ENCODE data around the gene ACLY.
A peak's percentile ranks its signal among the peaks of the same experiment; 100 is the strongest.

ACLY gene

DNA sequence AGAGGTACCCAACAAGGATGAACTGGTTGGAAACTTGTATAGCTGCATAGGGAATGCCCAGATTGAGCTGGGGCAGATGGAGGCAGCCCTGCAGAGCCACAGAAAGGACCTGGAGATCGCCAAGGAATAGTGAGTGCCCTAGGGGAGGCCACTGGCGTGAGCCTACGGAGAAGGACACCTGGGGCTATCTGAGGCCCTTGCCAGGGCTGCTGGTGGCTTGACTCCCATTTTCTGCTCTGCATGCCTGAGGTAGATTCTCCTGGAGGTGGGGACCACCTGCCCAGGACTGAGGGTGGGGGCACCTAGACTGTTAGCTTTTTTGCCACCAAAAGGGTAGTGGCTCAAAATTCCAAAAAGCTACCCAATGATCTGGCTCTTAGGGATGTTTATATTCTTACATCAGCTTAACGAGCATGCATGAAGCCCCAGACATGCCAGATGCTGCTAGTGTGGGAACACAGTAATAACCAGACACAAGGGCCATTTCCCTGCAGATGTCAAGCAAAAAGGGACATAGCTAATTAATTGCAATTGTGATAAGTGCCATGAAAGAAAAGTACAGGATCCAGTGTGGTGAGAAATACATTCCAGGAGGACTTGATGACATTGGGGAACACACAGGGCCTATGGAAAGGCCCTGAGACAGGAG is 20.4 kb upstream of the ACLY start:
- CTCF ChIA-PET = interaction anchor here (0.6 to 1.2 kb wide), 3 partner anchors 153 to 797 kb away, joined by 3 to 5 read pairs (median 3); partner anchors contain the start of gene JUP
- POLR2A ChIA-PET = interaction anchor here (0.6 to 2.9 kb wide), 2 partner anchors 9 to 20 kb away, joined by 3 to 13 read pairs; partner anchors contain the start of genes ACLY and ODAD4
- no peaks in the 10 kb centered on the region for H3K9me3 ChIP-seq (ENCODE audit: control insufficient read depth, insufficient read depth, low read depth, low read length)
- H3K36me3 ChIP-seq (ENCODE audit: control insufficient read depth in 2 of 2, insufficient read depth in 1 of 2, low read length in 2 of 2) = peaks cover 0 to 30% of the 10 kb centered on the region in 2 experiments; a peak in 1 of 3 replicates
- no peak overlapping the region for H3K27ac ChIP-seq (ENCODE audit: extremely low read depth, low read depth, low read length)
- H3K4me3 ChIP-seq (ENCODE audit: low read depth, low read length) = no peak overlapping the region
- H3K4me1 ChIP-seq (ENCODE audit: control insufficient read depth, insufficient read depth, low read length) = no peaks in the 10 kb centered on the region
- TF ChIP-seq ZIC2 (tag by site-specific recombination; IDR thresholded peaks at IDR 0.05) (peak; percentile 63), ZFP3 (tag by site-specific recombination; IDR thresholded peaks at IDR 0.05; ENCODE audit: low read depth) (no peak), ZNF354C (tag by site-specific recombination; IDR thresholded peaks at IDR 0.05; ENCODE audit: borderline replicate concordance, low read depth) (no peak), BCL11B (tag by site-specific recombination; IDR thresholded peaks at IDR 0.05; ENCODE audit: low read depth) (no peak)

GRCh38 chr17:41937970-41938954 is 19.5 kb upstream of the ACLY start:
- Histone ChIP-seq H3K9me3 (ENCODE audit: control insufficient read depth, insufficient read depth, low read depth, low read length) (no peaks in the 10 kb centered on the region), H3K36me3 (ENCODE audit: control insufficient read depth in 2 of 2, insufficient read depth in 1 of 2, low read length in 2 of 2) (peaks cover 0 to 30% of the 10 kb centered on the region in 2 experiments; a peak in 1 of 3 replicates), H3K4me3 (ENCODE audit: low read depth, low read length) (no peak overlapping the region), H3K27ac (ENCODE audit: extremely low read depth, low read depth, low read length) (no peak overlapping the region), H3K4me1 (ENCODE audit: control insufficient read depth, insufficient read depth, low read length) (no peaks in the 10 kb centered on the region)
- ChIA-PET POLR2A (interaction anchor here (0.6 to 2.9 kb wide), 2 partner anchors 8 to 20 kb away, joined by 3 to 13 read pairs; partner anchors contain the start of genes ACLY and ODAD4), CTCF (interaction anchor here (0.6 to 1.2 kb wide), 7 partner anchors 16 to 798 kb away, joined by 3 to 6 read pairs (median 4); partner anchors contain the start of gene JUP)
- TF ChIP-seq GLIS2 (tag by site-specific recombination; IDR thresholded peaks at IDR 0.05) (no peak), ZNF404 (tag by site-specific recombination; IDR thresholded peaks at IDR 0.05) (no peak), RBAK (tag by site-specific recombination; IDR thresholded peaks at IDR 0.05) (no peak), ZNF214 (tag by site-specific recombination; IDR thresholded peaks at IDR 0.05; ENCODE audit: borderline replicate concordance) (no peak), ZBTB21 (tag by site-specific recombination; IDR thresholded peaks at IDR 0.05) (no peak), ZNF660 (tag by site-specific recombination; IDR thresholded peaks at IDR 0.05) (no peak), ZNF621 (tag by site-specific recombination; IDR thresholded peaks at IDR 0.05) (no peak)
- TF ChIP-seq, protein P1, sequence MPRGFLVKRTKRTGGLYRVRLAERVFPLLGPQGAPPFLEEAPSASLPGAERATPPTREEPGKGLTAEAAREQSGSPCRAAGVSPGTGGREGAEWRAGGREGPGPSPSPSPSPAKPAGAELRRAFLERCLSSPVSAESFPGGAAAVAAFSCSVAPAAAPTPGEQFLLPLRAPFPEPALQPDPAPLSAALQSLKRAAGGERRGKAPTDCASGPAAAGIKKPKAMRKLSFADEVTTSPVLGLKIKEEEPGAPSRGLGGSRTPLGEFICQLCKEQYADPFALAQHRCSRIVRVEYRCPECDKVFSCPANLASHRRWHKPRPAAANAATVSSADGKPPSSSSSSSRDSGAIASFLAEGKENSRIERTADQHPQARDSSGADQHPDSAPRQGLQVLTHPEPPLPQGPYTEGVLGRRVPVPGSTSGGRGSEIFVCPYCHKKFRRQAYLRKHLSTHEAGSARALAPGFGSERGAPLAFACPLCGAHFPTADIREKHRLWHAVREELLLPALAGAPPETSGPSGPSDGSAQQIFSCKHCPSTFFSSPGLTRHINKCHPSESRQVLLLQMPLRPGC (tag by site-specific recombination; IDR thresholded peaks at IDR 0.05) = no peak

DNA sequence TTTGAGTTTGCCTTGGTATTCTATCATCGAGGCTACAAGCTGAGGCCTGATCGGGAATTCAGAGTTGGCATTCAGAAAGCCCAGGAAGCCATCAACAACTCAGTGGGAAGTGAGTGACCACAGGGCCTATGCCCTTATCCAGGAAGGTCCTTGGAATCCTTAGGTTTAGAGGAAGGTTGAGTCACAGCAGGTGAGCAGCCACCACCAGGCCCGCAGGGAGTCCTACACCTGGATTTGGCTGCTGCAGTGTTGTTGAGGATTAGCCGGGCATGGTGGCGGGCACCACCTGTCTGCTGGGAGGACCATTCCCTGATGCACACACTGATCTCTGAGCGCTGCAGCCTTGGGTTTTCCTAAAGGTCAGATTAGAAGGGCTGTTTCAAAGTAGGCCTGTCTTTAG is 16.9 kb upstream of the ACLY start:
- H3K4me3 ChIP-seq (ENCODE audit: low read depth, low read length) = no peak overlapping the region
- H3K27ac ChIP-seq (ENCODE audit: extremely low read depth, low read depth, low read length) = no peak overlapping the region
- POLR2A ChIA-PET = interaction anchor here (1.6 kb wide), 1 partner anchor 16 kb away, joined by 7 read pairs; the partner anchor contains the start of gene ACLY
- CTCF ChIA-PET = interaction anchor here (0.6 kb wide), 1 partner anchor 116 kb away, joined by 3 read pairs; no protein-coding TSS in a partner anchor
- H3K36me3 ChIP-seq (ENCODE audit: control insufficient read depth in 2 of 2, insufficient read depth in 1 of 2, low read length in 2 of 2) = peaks cover 0 to 30% of the 10 kb centered on the region in 2 experiments; a peak in 1 of 3 replicates
- TF ChIP-seq ZNF394 (tag by site-specific recombination; IDR thresholded peaks at IDR 0.05; ENCODE audit: borderline replicate concordance) (no peak), ZNF501 (tag by site-specific recombination; IDR thresholded peaks at IDR 0.05) (no peak), ZFP69B (tag by site-specific recombination; IDR thresholded peaks at IDR 0.05) (no peak), ZNF555 (tag by site-specific recombination; conservative IDR thresholded peaks at IDR 0.05) (no peak), ZFP3 (tag by site-specific recombination; IDR thresholded peaks at IDR 0.05; ENCODE audit: low read depth) (no peak), ZNF10 (tag by site-specific recombination; IDR thresholded peaks at IDR 0.05) (no peak), IKZF3 (tag by site-specific recombination; IDR thresholded peaks at IDR 0.05) (no peak), ELK4 (IDR thresholded peaks at IDR 0.05; ENCODE audit: borderline replicate concordance, low read depth, low read length) (no peak), KLF8 (tag by site-specific recombination; IDR thresholded peaks at IDR 0.05) (no peak)
- H3K4me1 ChIP-seq (ENCODE audit: control insufficient read depth, insufficient read depth, low read length) = no peaks in the 10 kb centered on the region
- no peaks in the 10 kb centered on the region for H3K9me3 ChIP-seq (ENCODE audit: control insufficient read depth, insufficient read depth, low read depth, low read length)

Data from HEK293 (cell line).